Renal pelvis (tissue), 12 donors: Measurements from ENCODE around the gene CRYBG2. TPM values are rescaled to one million over a fixed set of nuclear protein-coding genes. Genes with fewer than 3 reads are reported as not detected.
"Not testable (repeated sequence)": the region's sequence is repeated elsewhere in the genome, so short reads cannot be mapped to it uniquely, and the experiment has no call there.

ENCODE experiments used
- DNase-seq: peaks from one replicate; pipeline ENCODE4 v3.0.0-alpha.2; 2013
- long read RNA-seq, 16 experiments: transcript quantifications; one replicate each; lab custom pipeline, GENCODE V29; 2026
- polyA plus RNA-seq, 3 donors: library from polyadenylated mRNA; unstranded; fragments of 120-200 nt; gene quantifications; one replicate each; pipeline ENCODE4 v1.2.1, GENCODE V29; 2013; ENCODE audit not compliant: insufficient read length in 3 of 3

Gene CRYBG2, protein sequence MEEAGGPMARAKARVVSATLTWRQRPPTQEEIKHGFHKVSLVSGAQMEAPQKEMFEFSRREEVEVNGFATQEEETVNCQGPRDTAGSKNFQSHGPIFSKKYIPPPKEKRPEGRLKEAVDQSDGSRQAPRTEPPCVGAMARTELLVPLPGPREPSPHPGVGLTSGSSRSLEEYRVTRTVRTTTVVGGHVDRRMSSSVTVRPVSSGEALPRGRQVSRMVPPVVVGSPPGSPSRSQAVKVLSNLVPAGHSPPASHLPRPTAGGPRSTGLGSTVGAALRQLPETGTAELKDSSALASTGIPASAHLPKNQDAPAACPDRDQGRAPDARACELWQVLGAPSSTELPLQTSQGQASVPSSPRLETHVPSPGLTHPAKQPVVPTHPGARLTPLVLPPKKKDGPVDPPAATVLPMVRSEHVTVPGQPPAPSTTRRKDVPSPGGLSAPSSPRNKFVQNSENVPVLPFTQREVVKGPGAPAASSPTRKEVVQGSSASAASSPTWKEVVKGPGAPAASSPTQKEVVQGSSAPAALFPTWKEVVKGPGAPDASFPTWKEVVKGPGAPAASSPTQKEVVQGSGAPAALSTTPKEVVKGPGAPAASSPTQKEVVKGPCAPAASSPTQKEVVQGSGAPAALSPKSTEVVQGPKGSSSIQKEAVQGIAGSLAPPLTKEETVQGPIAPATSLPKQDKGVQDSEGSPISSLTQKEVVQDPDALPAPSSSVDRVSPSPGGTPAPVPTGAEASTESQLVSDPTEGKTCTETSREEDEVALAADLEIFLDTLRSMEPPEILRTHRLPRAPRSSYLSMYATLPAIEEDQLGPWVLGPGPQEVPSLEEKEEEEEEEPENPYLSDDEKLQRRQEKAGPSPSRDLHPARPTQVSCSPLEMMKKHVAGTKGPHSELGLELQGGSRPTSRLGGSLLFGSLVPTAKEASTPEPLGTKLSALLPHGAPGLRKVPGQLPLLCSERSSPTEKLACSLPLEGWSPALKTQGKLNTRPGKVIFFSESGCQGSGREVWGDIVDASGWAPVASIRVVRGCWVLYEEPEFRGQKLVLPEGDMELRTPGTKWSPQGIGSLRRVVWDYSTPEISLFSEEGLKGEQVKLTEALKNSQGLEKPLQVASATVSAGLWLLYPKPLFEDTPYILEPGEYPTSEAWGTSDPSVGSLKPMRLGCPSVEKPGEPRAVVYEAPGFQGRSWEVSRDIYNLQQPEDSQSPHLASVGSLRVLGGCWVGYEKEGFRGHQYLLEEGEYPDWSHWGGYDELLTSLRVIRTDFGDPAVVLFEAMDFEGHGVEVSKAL (N-terminal part only)
- 1 to 10 TPM in 1 of 3 donors, under 1 TPM in 2; 0.61 to 1.6 (median 0.83) TPM for polyA plus RNA-seq
- long read RNA-seq, donor 1: 0 reads
- long read RNA-seq, donor 2: 0 reads
- long read RNA-seq, donor 3: 0 reads
- long read RNA-seq, donor 4: 0 reads
- long read RNA-seq, donor 5: 0 reads
- long read RNA-seq, donor 6: 0 reads
- long read RNA-seq, donor 7: 0 reads
- long read RNA-seq, donor 8: 0 reads
- long read RNA-seq, donor 9: 0 reads
- long read RNA-seq, donor 10: 0 reads
- long read RNA-seq, donor 11: 0 reads
- long read RNA-seq, donor 12: 0 reads
- long read RNA-seq, donor 13: 0 reads
- long read RNA-seq, donor 14: 0 reads
- long read RNA-seq, donor 15: 0 reads
- long read RNA-seq, donor 16: 0 reads

DNA sequence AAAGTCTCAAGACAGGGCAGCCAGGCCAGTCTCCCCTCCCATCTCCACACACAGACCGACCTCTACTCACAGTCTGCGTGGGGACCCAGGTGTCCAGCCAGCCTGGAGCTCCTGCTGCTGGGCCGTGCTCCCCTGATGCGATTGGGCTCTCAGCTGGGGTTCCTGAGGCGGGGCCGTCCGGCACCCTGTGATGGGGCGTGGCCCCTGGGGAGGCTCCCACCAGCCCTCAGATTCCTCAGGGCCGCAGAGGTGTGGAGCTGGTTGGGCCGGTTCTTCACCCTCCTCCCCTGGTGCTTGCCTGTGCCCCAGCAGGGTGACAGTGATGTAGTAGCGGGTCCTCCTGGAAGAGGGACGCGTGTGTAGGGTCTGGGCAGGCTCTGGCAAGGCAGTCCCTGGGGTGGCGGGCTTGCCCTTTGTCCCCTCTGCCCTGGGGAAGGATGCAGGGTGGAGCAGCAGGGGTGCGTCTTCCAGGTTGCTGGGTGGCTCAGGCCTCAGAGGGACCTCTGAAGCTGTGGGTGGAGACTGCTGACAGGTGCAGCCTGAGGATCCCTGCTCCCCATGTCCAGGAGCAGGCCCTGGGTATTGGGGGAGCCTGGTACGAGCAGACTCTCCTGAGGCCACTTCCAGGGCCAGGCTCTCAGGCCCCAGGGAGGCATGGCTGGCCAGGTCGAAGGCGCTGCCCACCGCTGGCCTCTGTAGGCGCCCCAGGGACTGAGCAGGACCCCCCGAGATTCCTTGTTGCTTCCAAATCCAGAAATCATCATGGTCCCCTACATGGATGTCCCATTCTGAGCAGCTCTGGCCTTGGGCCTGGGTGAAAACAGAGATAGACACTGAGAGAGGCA is at the start of gene CRYBG2:
TSS of gene CRYBG2 (minus strand) at position 155 of the 845 bp plus-strand sequence. CDS start 7,473 bp downstream, outside the sequence.
- no peak for DNase-seq

- DNase-seq: no peak
These were observed 49.7 kb upstream of the CRYBG2 start for GRCh38 chr1:26403656-26404055.

DNA sequence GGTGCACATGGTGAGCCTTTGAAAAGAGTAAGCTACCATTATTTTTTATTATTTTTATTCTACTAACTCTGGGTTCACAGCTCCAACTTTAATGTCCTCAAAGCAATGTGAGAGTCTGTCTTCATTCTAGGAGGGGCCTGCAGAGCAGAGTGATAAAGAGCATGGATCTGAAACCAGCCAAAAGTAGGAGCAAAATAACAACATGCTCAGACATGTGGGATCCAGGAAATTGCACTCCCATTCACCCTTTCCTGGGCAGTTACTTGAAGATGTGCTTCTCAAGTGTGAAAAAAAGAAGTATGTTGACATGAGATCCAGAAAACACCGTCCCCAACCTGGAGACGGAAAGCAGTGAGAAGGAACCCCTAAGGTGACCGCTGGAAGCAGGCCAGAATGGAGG is 48.0 kb upstream of the CRYBG2 start:
- DNase-seq: no peak

GRCh38 chr1:26399034-26399433 is 45.1 kb upstream of the CRYBG2 start:
- no peak for DNase-seq

DNA sequence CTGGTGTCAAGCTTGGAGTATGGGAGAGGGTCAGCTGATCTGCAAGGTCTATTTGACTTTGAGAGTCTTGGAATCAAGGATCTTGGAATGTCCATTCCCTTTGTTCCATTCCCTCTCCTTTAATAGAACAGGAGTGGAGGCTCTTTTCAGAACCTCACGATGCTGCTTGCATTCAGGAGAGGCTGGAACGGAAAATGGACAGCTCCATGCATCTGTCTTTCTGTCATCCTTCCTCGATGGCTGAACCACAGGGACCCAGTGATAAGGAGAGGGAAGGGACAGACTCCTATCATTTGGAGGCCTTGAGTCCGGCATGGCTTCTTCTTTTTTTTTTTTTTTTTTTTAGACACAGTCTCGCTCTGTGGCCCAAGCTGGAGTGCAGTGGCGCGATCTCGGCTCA is 41.8 kb upstream of the CRYBG2 start:
- DNase-seq: no peak

DNA sequence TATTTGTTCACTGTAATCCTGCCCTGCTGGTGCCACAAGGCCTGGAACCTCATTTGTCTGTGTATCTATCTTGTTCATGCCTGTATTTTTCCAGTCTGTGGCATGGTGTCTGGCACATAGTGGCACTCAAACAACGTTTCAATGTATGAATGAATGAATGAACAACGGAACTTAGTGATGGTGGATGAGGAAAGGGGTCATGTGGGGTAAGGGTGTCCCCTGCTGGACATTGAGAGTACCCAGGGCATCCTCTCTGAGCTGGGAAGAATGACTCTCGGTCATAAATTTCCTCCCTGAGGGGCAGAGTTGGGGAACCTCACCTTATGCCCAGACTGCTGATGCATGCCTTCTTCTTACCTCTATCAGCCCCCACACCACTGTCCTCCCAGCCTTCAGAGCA is 37.5 kb upstream of the CRYBG2 start:
- no peak for DNase-seq

- DNase-seq: no peak
These were observed 35.8 kb upstream of the CRYBG2 start for GRCh38 chr1:26389604-26390247.

- no peak for DNase-seq
These were observed 35.0 kb upstream of the CRYBG2 start for GRCh38 chr1:26388791-26389445.

GRCh38 chr1:26387447-26387846 is 33.5 kb upstream of the CRYBG2 start:
- no peak for DNase-seq

- not testable (repeated sequence) for DNase-seq
These were observed 31.1 kb upstream of the CRYBG2 start for GRCh38 chr1:26385063-26385462.

- DNase-seq: no peak
These were observed 30.1 kb upstream of the CRYBG2 start for GRCh38 chr1:26384076-26384475.

- no peak for DNase-seq
These were observed 24.9 kb upstream of the CRYBG2 start for GRCh38 chr1:26378879-26379251.

DNA sequence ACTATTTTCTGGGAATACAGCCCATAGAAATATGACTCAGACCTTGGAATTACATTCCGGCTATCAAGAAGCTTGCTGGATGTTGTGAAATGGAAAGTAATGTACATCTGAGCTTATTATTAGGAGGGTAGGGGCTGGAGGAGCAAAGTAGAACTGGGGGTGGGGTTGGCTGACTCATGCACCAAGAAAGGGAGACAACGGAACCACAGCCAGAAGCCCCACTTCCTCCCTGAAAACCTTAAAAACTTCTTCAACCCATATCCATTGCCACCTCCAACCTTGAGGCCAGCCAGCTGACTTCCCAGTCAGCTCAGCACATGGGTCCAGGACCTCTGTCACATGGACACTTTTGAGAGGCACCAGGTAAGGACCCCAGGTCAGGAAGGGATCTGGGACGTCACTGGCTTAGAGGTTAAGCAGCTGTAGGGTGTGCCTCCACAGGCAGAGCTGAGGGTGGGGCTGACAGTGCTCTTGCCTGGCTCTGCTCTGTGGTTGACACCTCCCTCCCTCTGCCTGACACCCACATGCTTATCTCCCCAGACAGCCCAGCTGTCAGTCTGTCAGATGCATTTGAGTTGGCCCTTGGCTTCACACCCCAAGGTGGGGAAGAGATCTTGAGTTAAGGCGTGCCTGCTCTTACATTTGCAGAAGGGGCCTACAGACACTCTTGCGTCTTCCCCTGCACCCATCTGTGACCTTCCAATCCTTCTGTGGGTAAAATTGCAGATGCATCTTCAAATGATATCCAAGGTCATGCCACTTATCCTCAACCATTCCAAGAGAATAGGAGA is 24.4 kb upstream of the CRYBG2 start:
- no peak for DNase-seq

GRCh38 chr1:26376050-26376449 is 22.1 kb upstream of the CRYBG2 start:
- no peak for DNase-seq

DNA sequence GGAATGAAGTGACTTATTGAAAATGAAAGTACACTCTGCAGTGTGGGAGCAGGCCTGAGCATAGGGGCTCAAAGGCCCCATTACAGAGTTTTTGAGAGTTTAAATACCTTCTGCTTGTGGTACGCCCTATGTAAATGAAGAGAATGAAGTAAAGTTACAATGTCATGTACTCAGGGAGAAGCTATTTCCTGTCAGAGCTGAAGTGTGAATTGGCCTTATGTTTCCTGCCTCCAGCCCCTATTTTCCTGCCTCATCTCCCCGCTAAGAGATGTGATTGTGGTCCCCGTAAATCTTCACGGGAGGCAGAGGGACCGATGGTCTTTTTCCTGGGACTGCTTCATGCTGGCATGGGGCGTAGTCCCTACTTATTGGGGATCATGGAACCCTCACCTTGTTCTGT is 21.2 kb upstream of the CRYBG2 start:
- DNase-seq: no peak

- DNase-seq: not testable (repeated sequence)
These were observed 20.4 kb upstream of the CRYBG2 start for GRCh38 chr1:26374361-26374760.

DNA sequence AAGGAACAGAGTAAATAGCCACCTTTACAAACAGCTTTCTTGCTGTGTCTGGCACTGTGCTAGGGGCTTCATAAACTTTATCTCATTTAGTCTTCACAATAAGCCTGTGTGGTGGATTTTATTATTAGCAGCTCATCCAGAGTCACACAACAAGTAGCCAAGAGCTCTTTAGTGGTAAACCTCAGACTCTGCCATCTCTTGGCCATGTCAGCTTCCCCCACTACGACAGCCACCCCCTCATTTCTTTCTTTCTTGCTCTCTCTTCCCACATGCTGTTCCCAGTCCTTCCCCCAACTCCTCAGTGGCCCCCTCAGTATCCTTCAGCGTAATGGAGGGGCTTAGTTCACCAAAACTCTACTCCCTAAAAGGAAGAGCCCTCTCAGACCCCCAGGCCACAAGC is 19.9 kb upstream of the CRYBG2 start:
- no peak for DNase-seq

- no peak for DNase-seq
These were observed 19.4 kb upstream of the CRYBG2 start for GRCh38 chr1:26373281-26373680.
